H1 (cell line): Measurements from ENCODE around the gene PRTG. TPM values are rescaled to one million over a fixed set of nuclear protein-coding genes. Genes with fewer than 3 reads are reported as not detected.

Experiments
- CTCF ChIA-PET: fragments of 300-600 bp; sonication (Branson Sonifier 250); formaldehyde crosslinking; loops from one replicate; lab custom pipeline; 2021; ENCODE audit not compliant: partially characterized antibody; lab: Charles Lee
- POLR2A ChIA-PET: fragments of 300-600 bp; sonication (Branson Sonifier 250); formaldehyde crosslinking; loops from one replicate; lab custom pipeline; 2021; ENCODE audit warnings: inconsistent platforms; ENCODE audit not compliant: partially characterized antibody; lab: Charles Lee
- DNase-seq, 2 experiments: peaks; one replicate each; pipeline versions ENCODE4 v3.0.0 to v3.0.0-alpha.2; 2010 to 2022; ENCODE audit warnings: low spot score in 2 of 2, low read depth in 1 of 2, mixed read lengths in 1 of 2
- FAIRE-seq: peaks from 2 replicates; lab custom pipeline; 2011; peaks lifted over from hg19 to GRCh38; lab: Jason Lieb, UNC
- H2AFZ ChIP-seq: 2 replicates; pipeline ENCODE4 v1.8.1; 2012; ENCODE audit warnings: low read length, inconsistent platforms
- H2AK5ac ChIP-seq: 2 replicates; pipeline ENCODE4 v1.6.1; 2013; ENCODE audit warnings: low read depth, low read length
- H2BK120ac ChIP-seq: replicated peaks from 2 replicates; pipeline ENCODE3; 2013; ENCODE audit warnings: low read depth, low read length, inconsistent platforms
- H2BK12ac ChIP-seq: 2 replicates; pipeline ENCODE4 v1.6.1; 2013; ENCODE audit warnings: low read depth, low read length
- H2BK15ac ChIP-seq: 2 replicates; pipeline ENCODE4 v1.6.1; 2013; ENCODE audit warnings: low read length
- H2BK20ac ChIP-seq: 2 replicates; pipeline ENCODE4 v1.6.1; 2013; ENCODE audit warnings: low read length
- H2BK5ac ChIP-seq: 2 replicates; pipeline ENCODE4 v1.6.1; 2013; ENCODE audit warnings: low read depth, low read length
- H3K14ac ChIP-seq: 2 replicates; pipeline ENCODE4 v1.6.1; 2013; ENCODE audit warnings: inconsistent platforms; ENCODE audit not compliant: insufficient read length
- H3K18ac ChIP-seq: 2 replicates; pipeline ENCODE4 v1.6.1; 2013; ENCODE audit warnings: low read length; ENCODE audit errors: extremely low read depth
- H3K23ac ChIP-seq: 2 replicates; pipeline ENCODE4 v1.6.1; 2013; ENCODE audit warnings: inconsistent platforms; ENCODE audit not compliant: insufficient read length
- H3K23me2 ChIP-seq: 2 replicates; pipeline ENCODE4 v1.6.1; 2013; ENCODE audit warnings: low read depth, low read length
- H3K27ac ChIP-seq: 2 replicates; pipeline ENCODE4 v1.6.1; 2011; ENCODE audit warnings: low read depth, low read length, inconsistent platforms
- H3K27me3 ChIP-seq, 4 experiments: replicated peaks in 1 of 4; 1 replicate in 1 of 4; 2 replicates in 3 of 4; pipeline versions ENCODE4 v1.6.1 to v1.8.1; 2011 to 2013; ENCODE audit warnings: low read length in 3 of 4, mild to moderate bottlenecking in 3 of 4, inconsistent platforms in 2 of 4, mixed read lengths in 2 of 4, moderate library complexity in 1 of 4; ENCODE audit not compliant: control insufficient read depth in 3 of 4, insufficient read depth in 3 of 4; ENCODE audit errors: extremely low read depth in 1 of 4
- H3K36me3 ChIP-seq, 4 experiments: 2 replicates each; pipeline versions ENCODE4 v1.6.1 to v1.8.1; 2011 to 2013; ENCODE audit warnings: mild to moderate bottlenecking in 4 of 4, low read length in 3 of 4, moderate library complexity in 2 of 4, control low read depth in 1 of 4, inconsistent platforms in 1 of 4; ENCODE audit not compliant: insufficient read depth in 4 of 4, control insufficient read depth in 2 of 4
- H3K4ac ChIP-seq: replicated peaks from 2 replicates; pipeline ENCODE3; 2013; ENCODE audit warnings: low read length, low read depth, mixed read lengths, inconsistent platforms; ENCODE audit not compliant: insufficient read length
- H3K4me1 ChIP-seq, 4 experiments: replicated peaks in 1 of 4; 1 replicate in 1 of 4; 2 replicates in 3 of 4; pipeline versions ENCODE4 v1.6.1 to v1.8.1; 2011 to 2013; ENCODE audit warnings: low read length in 3 of 4, inconsistent platforms in 2 of 4, mixed read lengths in 1 of 4; ENCODE audit not compliant: insufficient read depth in 4 of 4, control insufficient read depth in 3 of 4
- H3K4me2 ChIP-seq, 2 experiments: 2 replicates each; pipeline versions ENCODE4 v1.6.1 to v1.8.1; 2011 to 2013; ENCODE audit warnings: low read depth in 2 of 2, low read length in 2 of 2, control low read depth in 1 of 2, inconsistent platforms in 1 of 2, mild to moderate bottlenecking in 1 of 2; ENCODE audit not compliant: insufficient read depth in 1 of 2
- H3K4me3 ChIP-seq, 4 experiments: fragments of 200-600, 300-600 bp in 1 of 4; sonication (generic), shearing (Covaris generic), sonication (Bioruptor Twin) in 1 of 4; 2 replicates each; pipeline versions ENCODE4 v1.5.1 to v1.8.1; 2011 to 2016; ENCODE audit warnings: low read length in 4 of 4, low read depth in 3 of 4, control low read depth in 2 of 4, inconsistent platforms in 2 of 4, mild to moderate bottlenecking in 2 of 4, mixed read lengths in 1 of 4, moderate library complexity in 1 of 4; ENCODE audit not compliant: insufficient read depth in 2 of 4; ENCODE audit errors: extremely low read depth in 1 of 4
- H3K56ac ChIP-seq: replicated peaks from 2 replicates; pipeline ENCODE3; 2013; ENCODE audit warnings: low read depth, mild to moderate bottlenecking, mixed read lengths, low read length, inconsistent platforms; ENCODE audit not compliant: insufficient read length
- H3K79me1 ChIP-seq: 2 replicates; pipeline ENCODE4 v1.6.1; 2013; ENCODE audit warnings: low read depth, low read length, control low read depth
- H3K79me2 ChIP-seq, 2 experiments: 2 replicates each; pipeline versions ENCODE4 v1.6.1 to v1.8.1; 2012 to 2013; ENCODE audit warnings: low read length in 2 of 2, mild to moderate bottlenecking in 2 of 2, inconsistent platforms in 1 of 2; ENCODE audit not compliant: insufficient read depth in 2 of 2, control insufficient read depth in 1 of 2
- H3K9ac ChIP-seq, 4 experiments: replicated peaks in 1 of 4; 1 replicate in 1 of 4; 2 replicates in 3 of 4; pipeline versions ENCODE4 v1.6.1 to v1.8.1; 2011 to 2013; ENCODE audit warnings: low read depth in 3 of 4, low read length in 3 of 4, control low read depth in 2 of 4, mild to moderate bottlenecking in 2 of 4, moderate library complexity in 2 of 4, inconsistent platforms in 1 of 4; ENCODE audit errors: extremely low read depth in 1 of 4
- H3K9me3 ChIP-seq, 2 experiments: 2 replicates each; pipeline versions ENCODE4 v1.6.1 to v1.8.1; 2012 to 2013; ENCODE audit warnings: mild to moderate bottlenecking in 2 of 2, moderate library complexity in 2 of 2, control low read depth in 1 of 2, inconsistent platforms in 1 of 2, low read depth in 1 of 2, low read length in 1 of 2, mixed read lengths in 1 of 2; ENCODE audit not compliant: insufficient read depth in 2 of 2
- H4K20me1 ChIP-seq, 2 experiments: replicated peaks in 1 of 2; 2 replicates each; pipeline versions ENCODE3 to v1.8.1; 2011 to 2013; ENCODE audit warnings: inconsistent platforms in 2 of 2, low read length in 2 of 2, mild to moderate bottlenecking in 1 of 2; ENCODE audit not compliant: insufficient read depth in 2 of 2, control insufficient read depth in 1 of 2
- H4K5ac ChIP-seq: 2 replicates; pipeline ENCODE4 v1.6.1; 2013; ENCODE audit warnings: low read length, low read depth, mixed read lengths, inconsistent platforms; ENCODE audit not compliant: insufficient read length
- H4K8ac ChIP-seq: 2 replicates; pipeline ENCODE4 v1.8.0; 2013; ENCODE audit warnings: mild to moderate bottlenecking, moderate library complexity, low read length, inconsistent platforms; ENCODE audit not compliant: insufficient read depth; ENCODE audit errors: extremely low read depth
- H4K91ac ChIP-seq: replicated peaks from 2 replicates; pipeline ENCODE3; 2013; ENCODE audit warnings: low read length, mixed read lengths, inconsistent platforms; ENCODE audit not compliant: insufficient read length
- CBX8 ChIP-seq: fragments of 300-800, 300-1000 bp; sonication (generic); IDR thresholded peaks from 2 replicates; pipeline ENCODE4 v1.7.1; 2016; ENCODE audit warnings: low read depth, low read length, borderline replicate concordance
- CEBPB ChIP-seq: IDR thresholded peaks from 2 replicates; pipeline ENCODE4 v1.6.1; 2012; ENCODE audit warnings: low read depth, low read length
- CTBP2 ChIP-seq: IDR thresholded peaks from 2 replicates; pipeline ENCODE4 v1.7.0; 2011; ENCODE audit warnings: borderline replicate concordance, mild to moderate bottlenecking, moderate library complexity, mixed read lengths, low read length; ENCODE audit not compliant: insufficient read depth, insufficient read length
- EGR1 ChIP-seq: IDR thresholded peaks from 2 replicates; pipeline ENCODE4 v1.6.1; 2011; ENCODE audit warnings: low read depth, low read length, borderline replicate concordance
- GABPA ChIP-seq: IDR thresholded peaks from 2 replicates; pipeline ENCODE4 v1.6.1; 2011; ENCODE audit warnings: mild to moderate bottlenecking, low read length, moderate library complexity, borderline replicate concordance; ENCODE audit not compliant: insufficient read depth
- HDAC2 ChIP-seq, 2 experiments: fragments of 300-600 bp in 1 of 2; sonication (generic) in 1 of 2; IDR thresholded peaks; 2 replicates each; pipeline ENCODE4 v1.6.1; 2011 to 2012; ENCODE audit warnings: low read depth in 2 of 2, low read length in 2 of 2, mild to moderate bottlenecking in 2 of 2, moderate library complexity in 2 of 2, borderline replicate concordance in 1 of 2, inconsistent platforms in 1 of 2
- HDAC6 ChIP-seq: IDR thresholded peaks from one replicate; pipeline ENCODE4 v1.7.1; 2012; ENCODE audit warnings: low read depth, mild to moderate bottlenecking, inconsistent platforms, low read length, moderate library complexity
- JUN ChIP-seq: IDR thresholded peaks from 2 replicates; pipeline ENCODE4 v1.6.1; 2011; ENCODE audit warnings: low read depth, mild to moderate bottlenecking, improper control_type of control experiment, low read length
- RXRA ChIP-seq: IDR thresholded peaks from 2 replicates; pipeline ENCODE4 v1.6.1; 2011; ENCODE audit warnings: low read depth, mild to moderate bottlenecking, low read length, moderate library complexity; ENCODE audit not compliant: insufficient read depth
- WGBS, 2 experiments: shearing (Covaris generic) in 1 of 2; methylation state at CpG; one replicate each; pipeline versions ENCODE4 v1.1.6 to v1.1.7; 2013 to 2015; ENCODE audit warnings: low lambda C conversion rate in 2 of 2, mixed read lengths in 2 of 2, inconsistent platforms in 1 of 2, low coverage in 1 of 2, missing lambda C conversion rate in 1 of 2; ENCODE audit not compliant: insufficient replicate concordance in 2 of 2, insufficient coverage in 1 of 2, insufficient read length in 1 of 2; ENCODE audit errors: extremely low coverage in 1 of 2, missing lambda C conversion rate in 1 of 2; 5-methylcytosine and 5-hydroxymethylcytosine counted together
- polyA plus RNA-seq, 7 experiments: library from polyadenylated mRNA; depleted of rRNA in 3 of 7; stranded (reverse) in 5 of 7; unstranded in 2 of 7; fragments of >200 nt in 5 of 7; fragments of 200-250 nt in 2 of 7; gene quantifications; 1 replicate in 5 of 7; 2 replicates in 1 of 7; 4 replicates in 1 of 7; pipeline versions ENCODE4 v1.2.1 to v1.2.3, GENCODE V29; 2011 to 2013; ENCODE audit warnings: missing spikeins in 2 of 7, mixed read lengths in 2 of 7
- total RNA-seq: library from RNA; stranded (reverse); fragmentation: NEBNext Ultra II Directional; extraction: Animal tissue kit (Norgen Biotek cat#: 25700); gene quantifications from 2 replicates; pipeline ENCODE4 v1.2.1, GENCODE V29; 2021
- TF ChIP-seq, protein P1 (sequence below): IDR thresholded peaks from 2 replicates; pipeline ENCODE4 v1.6.1; 2012; ENCODE audit warnings: low read length, inconsistent platforms

PRTG gene
- total and polyA plus RNA-seq, 2 of the 8 experiments (the other 6 are each of a cell fraction or from before 2014, with no cell fraction given), result 3.1 to 3.2 TPM

GRCh38 chr15:55589287-55589686 lies 153.7 kb downstream of the PRTG start:
- Histone ChIP-seq H2BK120ac (no peak overlapping the region), H2BK5ac (no peak overlapping the region), H4K20me1 (peaks cover 0 to 2% of the 10 kb centered on the region in 2 experiments), H3K27me3 (peaks cover 18 to 40% (median 32%) of the 10 kb centered on the region in 4 experiments), H3K27ac (no peak overlapping the region)
- no peak for FAIRE-seq
- TF ChIP-seq HDAC2 (IDR thresholded peaks at IDR 0.05; ENCODE audit: borderline replicate concordance in 1 of 2, low read depth in 2 of 2, low read length in 2 of 2), result no peak
- no peak for TF ChIP-seq HDAC6
- TF ChIP-seq GABPA, result no peak
- TF ChIP-seq, protein P1, sequence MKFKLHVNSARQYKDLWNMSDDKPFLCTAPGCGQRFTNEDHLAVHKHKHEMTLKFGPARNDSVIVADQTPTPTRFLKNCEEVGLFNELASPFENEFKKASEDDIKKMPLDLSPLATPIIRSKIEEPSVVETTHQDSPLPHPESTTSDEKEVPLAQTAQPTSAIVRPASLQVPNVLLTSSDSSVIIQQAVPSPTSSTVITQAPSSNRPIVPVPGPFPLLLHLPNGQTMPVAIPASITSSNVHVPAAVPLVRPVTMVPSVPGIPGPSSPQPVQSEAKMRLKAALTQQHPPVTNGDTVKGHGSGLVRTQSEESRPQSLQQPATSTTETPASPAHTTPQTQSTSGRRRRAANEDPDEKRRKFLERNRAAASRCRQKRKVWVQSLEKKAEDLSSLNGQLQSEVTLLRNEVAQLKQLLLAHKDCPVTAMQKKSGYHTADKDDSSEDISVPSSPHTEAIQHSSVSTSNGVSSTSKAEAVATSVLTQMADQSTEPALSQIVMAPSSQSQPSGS, result no peak
- no peak for TF ChIP-seq RXRA
- TF ChIP-seq CEBPB, result no peak
- no peak for TF ChIP-seq CBX8
- no peak for TF ChIP-seq JUN
- TF ChIP-seq EGR1, result no peak
- TF ChIP-seq CTBP2, result no peak
- TF ChIP-seq, all 59 proteins: peak for 0
- Histone ChIP-seq H2BK20ac (no peak overlapping the region), H3K23ac (no peak overlapping the region), H4K91ac (no peak overlapping the region), H2BK12ac (no peak overlapping the region), H3K79me1 (no peaks in the 10 kb centered on the region), H3K9me3 (no peaks in the 10 kb centered on the region), H3K4me1 (no peaks in the 10 kb centered on the region; a peak in 1 of 7 replicates), H3K79me2 (no peaks in the 10 kb centered on the region), H4K8ac (no peak overlapping the region), H3K9ac (no peak overlapping the region), H2AK5ac (no peak overlapping the region), H4K5ac (no peak overlapping the region), H3K56ac (no peak overlapping the region), H3K23me2 (peaks cover 8% of the 10 kb centered on the region), H3K14ac (no peak overlapping the region), H2BK15ac (no peak overlapping the region), H3K36me3 (no peaks in the 10 kb centered on the region; a peak in 1 of 8 replicates), H3K4me3 (peak overlapping the region in 2 of 4 experiments; percentile 53 to 79; a peak in 3 of 8 replicates), H3K4me2 (peak overlapping the region; percentile 63 to 90), H2AFZ (no peak overlapping the region), H3K18ac (no peak overlapping the region), H3K4ac (no peak overlapping the region)
- ChIA-PET CTCF (interaction anchor here (0.6 to 1.2 kb wide), 4 partner anchors 10 to 207 kb away, joined by 3 to 6 read pairs (median 4); no protein-coding TSS in a partner anchor), POLR2A (no interaction called here)
- no peak for DNase-seq
- 89% methylated on average over 10 of the region's 10 CpGs; no CpG with 5 or more reads in 1 of the 2 experiments for WGBS, 2 experiments
